Measurements from ENCODE around the gene C14orf119.

C14orf119 gene

DNA sequence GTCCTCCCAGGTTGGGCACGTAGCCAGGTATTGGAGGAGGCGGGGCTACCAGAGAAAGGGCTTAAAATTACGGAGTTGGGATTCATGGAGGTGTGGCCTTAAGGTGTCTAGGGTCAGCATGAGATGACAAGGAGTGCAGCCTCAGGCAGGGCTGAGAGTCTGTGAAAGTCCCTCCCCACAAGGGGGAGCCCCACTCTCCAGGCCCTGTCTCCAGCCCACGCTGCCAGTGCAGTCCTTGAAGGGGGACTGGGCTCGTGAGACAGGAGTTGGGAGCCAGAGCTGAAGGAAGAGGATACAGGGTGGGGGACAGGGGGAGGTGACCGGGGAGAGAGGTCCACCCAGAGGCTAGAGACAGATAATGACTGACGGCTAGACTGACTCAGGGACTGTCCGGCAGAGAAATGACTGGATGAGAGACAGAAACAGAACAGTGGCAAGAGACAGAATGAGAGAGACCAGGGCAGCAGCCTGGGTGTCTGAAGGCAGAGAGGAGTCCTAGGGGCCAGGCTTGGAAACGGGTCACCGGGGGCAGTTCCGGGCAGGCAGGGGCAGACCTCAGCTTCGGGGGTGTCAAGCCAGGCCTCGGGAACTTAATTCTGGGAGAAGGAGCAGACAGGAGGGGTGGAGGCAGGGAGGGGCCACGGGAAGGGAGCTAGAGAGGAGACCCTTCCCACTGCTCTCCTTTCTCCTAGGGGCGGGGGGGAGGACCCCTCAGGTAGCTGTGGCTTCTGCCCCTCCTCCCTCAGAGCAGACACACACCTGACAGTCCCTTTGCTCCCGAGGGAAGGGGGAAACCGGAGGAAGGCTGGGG lies 39.0 kb upstream of the C14orf119 start:
- peak overlapping the region; percentile 67 for H3K4me3 ChIP-seq (ENCODE audit: low read depth, low read length)
- no peak for DNase-seq (ENCODE audit: low read depth)
- TF ChIP-seq, protein P1, sequence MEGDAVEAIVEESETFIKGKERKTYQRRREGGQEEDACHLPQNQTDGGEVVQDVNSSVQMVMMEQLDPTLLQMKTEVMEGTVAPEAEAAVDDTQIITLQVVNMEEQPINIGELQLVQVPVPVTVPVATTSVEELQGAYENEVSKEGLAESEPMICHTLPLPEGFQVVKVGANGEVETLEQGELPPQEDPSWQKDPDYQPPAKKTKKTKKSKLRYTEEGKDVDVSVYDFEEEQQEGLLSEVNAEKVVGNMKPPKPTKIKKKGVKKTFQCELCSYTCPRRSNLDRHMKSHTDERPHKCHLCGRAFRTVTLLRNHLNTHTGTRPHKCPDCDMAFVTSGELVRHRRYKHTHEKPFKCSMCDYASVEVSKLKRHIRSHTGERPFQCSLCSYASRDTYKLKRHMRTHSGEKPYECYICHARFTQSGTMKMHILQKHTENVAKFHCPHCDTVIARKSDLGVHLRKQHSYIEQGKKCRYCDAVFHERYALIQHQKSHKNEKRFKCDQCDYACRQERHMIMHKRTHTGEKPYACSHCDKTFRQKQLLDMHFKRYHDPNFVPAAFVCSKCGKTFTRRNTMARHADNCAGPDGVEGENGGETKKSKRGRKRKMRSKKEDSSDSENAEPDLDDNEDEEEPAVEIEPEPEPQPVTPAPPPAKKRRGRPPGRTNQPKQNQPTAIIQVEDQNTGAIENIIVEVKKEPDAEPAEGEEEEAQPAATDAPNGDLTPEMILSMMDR (IDR thresholded peaks at IDR 0.05; ENCODE audit: control insufficient read depth, extremely low read depth, insufficient read depth): peak; percentile 74

- no peak for DNase-seq (ENCODE audit: low read depth)
- TF ChIP-seq, protein P1 (IDR thresholded peaks at IDR 0.05; ENCODE audit: control insufficient read depth, extremely low read depth, insufficient read depth): no peak
- peak within 1 kb of the TSS; percentile 67 for H3K4me3 ChIP-seq (ENCODE audit: low read depth, low read length)
Measured at GRCh38 chr14:23056956-23057756, 38.1 kb upstream of the C14orf119 start, which contains the start of gene CDH24. CDH24 (minus strand) TSS chr14:23057520; CDS start chr14:23055733, 1,787 bp downstream.

DNA sequence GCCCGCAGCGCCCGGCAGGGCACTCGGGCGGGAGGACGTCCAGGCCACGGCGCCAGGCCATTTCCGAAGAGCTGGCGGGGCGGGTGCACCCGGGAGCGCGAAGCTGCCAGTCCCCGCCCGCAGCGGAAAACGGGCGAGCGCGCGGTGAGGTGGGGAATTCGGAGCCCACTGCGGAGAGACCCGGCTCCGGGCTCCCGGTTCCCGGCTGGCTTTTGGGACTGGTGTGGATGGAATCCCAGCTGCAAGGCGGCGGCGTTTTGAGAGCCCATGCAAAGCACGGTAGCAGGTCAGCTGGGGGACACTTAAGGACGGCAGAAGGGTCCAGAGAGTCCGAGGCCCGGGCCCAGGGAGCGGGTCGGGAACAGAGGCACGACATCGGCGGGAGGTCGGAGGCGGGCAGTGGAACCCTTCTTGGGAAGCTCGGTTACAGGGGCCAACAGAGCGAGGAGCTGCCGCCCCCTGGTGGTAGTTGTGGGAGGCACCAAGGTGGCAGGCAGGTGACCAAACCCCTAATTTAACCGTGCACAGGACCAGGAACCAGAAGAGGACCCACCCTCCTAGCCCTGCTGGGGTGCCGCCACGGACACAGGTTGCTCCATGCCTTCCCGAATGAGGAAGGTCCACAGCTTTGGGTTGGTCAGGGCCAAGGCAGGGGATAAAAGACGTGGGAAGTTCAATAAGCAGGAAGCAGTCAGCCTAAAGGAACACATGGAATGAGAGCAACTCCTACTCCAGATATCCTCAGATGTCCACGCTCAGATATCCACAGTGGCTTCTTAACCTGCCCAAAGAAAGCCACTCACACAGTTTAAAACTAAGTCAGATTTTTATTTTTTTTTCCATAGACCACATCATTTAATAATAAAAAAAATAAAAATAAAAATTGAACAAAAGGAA lies 37.3 kb upstream of the C14orf119 start:
- H3K4me3 ChIP-seq (ENCODE audit: low read depth, low read length): peak overlapping the region; percentile 67
- TF ChIP-seq, protein P1 (IDR thresholded peaks at IDR 0.05; ENCODE audit: control insufficient read depth, extremely low read depth, insufficient read depth): peak; percentile 94
- DNase-seq (ENCODE audit: low read depth): peak; percentile 43

DNA sequence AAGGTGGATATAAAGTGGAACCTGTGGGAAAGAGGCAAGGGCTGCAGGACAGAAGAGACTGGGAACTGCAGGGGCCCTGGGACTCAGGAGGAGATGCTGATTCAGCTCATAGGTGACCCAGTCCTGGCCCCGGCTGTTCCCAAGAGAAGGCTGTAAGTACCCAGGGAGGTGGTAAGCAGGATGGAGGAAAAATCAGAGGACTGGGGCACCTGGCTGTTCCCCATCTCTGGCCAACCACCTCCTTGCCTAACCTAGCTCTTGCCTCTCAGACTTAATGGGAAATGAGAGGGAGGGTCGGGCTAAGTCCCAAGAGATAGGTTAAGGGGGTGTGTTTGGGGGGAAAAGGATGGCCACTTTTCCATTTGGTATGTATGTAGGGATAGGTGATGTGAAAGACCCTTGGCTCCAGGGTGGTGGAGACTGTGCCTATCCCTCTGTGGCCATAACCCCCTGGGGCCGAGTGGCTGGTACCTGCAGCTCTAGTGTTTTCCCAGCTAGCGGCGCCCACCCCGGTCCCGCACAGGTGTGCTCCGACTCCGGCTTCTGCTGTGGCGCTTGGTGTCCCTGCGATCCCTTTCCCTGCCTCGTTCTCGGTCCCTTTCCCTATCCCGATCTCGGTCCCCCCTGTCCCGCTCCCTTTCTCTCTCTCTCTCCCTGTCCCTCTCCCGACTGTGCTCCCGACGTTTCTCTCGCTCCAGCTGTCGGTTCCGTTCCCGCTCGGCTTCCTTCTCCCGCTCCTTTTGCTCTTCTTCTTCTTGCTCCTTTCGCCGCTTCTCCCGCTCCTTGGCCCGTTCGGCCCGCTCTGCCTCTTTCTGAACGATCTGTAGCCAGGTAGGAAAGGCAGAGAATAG lies 36.4 kb upstream of the C14orf119 start:
- TF ChIP-seq, protein P1 (IDR thresholded peaks at IDR 0.05; ENCODE audit: control insufficient read depth, extremely low read depth, insufficient read depth): no peak

DNA sequence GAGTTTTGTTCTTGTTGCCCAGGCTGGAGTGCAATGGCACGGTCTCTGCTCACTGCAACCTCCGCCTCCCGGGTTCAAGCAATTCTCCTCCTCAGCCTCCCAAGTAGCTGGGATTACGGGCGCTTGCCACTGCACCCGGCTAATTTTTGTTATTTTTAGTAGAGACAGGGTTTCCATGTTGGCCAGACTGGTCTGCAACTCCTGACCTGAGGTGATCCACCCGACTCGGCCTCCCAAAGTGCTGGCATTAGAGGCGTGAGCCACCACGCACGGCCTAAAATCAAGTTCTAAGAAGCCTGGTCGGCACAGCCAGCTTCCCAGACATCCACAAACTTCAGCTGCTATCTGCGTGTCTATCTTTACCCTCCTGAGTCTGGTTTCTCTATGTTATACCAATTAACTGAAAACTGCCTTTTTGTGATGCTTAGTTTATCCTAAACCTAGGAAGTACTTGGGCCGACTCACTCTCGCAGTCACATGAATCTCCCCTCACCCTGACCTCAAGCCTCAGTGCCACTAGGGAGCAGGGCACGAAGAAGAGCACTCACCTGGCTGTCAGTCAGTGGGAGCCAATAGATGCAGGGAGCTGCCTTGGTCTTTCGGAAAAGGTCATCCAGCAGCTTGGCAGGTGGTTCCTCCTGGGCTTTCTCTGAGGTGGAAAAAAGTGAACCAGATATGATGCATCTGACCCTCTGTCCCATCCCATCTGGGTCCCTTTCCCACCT lies 34.6 kb upstream of the C14orf119 start:
- TF ChIP-seq, protein P1 (IDR thresholded peaks at IDR 0.05; ENCODE audit: control insufficient read depth, extremely low read depth, insufficient read depth): no peak
- no peak overlapping the region for H3K4me3 ChIP-seq (ENCODE audit: low read depth, low read length)
- DNase-seq (ENCODE audit: low read depth): no peak

More for the DNA sequence above, 36.4 kb upstream of the C14orf119 start:
- DNase-seq (ENCODE audit: low read depth): no peak
- H3K4me3 ChIP-seq (ENCODE audit: low read depth, low read length): no peak overlapping the region

All from LNCaP clone FGC (cell line).